WTC11 (cell line): Measurements from ENCODE around the gene FAM20C. TPM values are rescaled to one million over a fixed set of nuclear protein-coding genes. Genes with fewer than 3 reads are reported as not detected.

ENCODE experiments used
- ATAC-seq: fragments of 200-7000 bp; cut with Tn5 transposase; 2 replicates; pipeline ENCODE4 v1.10.0; 2021; ENCODE audit warnings: mild to moderate bottlenecking, moderate library complexity
- CTCF ChIA-PET: fragments of 300-600 bp; sonication (Branson Sonifier 250); formaldehyde crosslinking; loops from one replicate; lab custom pipeline; 2021; ENCODE audit warnings: antibody characterized with exemption; lab: Charles Lee
- POLR2A ChIA-PET: fragments of 350-600 bp; sonication (Branson Sonifier 250); formaldehyde crosslinking; loops from one replicate; lab custom pipeline; 2021; ENCODE audit warnings: antibody characterized with exemption; lab: Charles Lee
- DNase-seq: peaks from one replicate; pipeline ENCODE4 v3.0.0; 2021; ENCODE audit warnings: low spot score
- H3K27ac Mint-ChIP-seq: 2 replicates; pipeline ENCODE4 v1.8.0; 2021; ENCODE audit warnings: mixed read lengths
- H3K27me3 Mint-ChIP-seq: 2 replicates; pipeline ENCODE4 v1.8.0; 2021; ENCODE audit warnings: low read depth, mild to moderate bottlenecking, moderate library complexity, mixed read lengths
- H3K36me3 Mint-ChIP-seq: 2 replicates; pipeline ENCODE4 v1.8.0; 2021; ENCODE audit warnings: mixed read lengths
- H3K4me1 Mint-ChIP-seq: 2 replicates; pipeline ENCODE4 v1.8.0; 2022; ENCODE audit warnings: mixed read lengths
- H3K4me3 Mint-ChIP-seq: 2 replicates; pipeline ENCODE4 v1.8.0; 2021; ENCODE audit warnings: mild to moderate bottlenecking, moderate library complexity, mixed read lengths
- H3K9me3 Mint-ChIP-seq: 2 replicates; pipeline ENCODE4 v1.8.0; 2021; ENCODE audit warnings: mixed read lengths
- AFF4 ChIP-seq: sonication (generic); formaldehyde crosslinking; IDR thresholded peaks from 2 replicates; pipeline ENCODE4 v1.8.1; 2023; ENCODE audit warnings: mild to moderate bottlenecking, missing genetic modification reagents, borderline replicate concordance
- ATF2 ChIP-seq: sonication (generic); formaldehyde crosslinking; IDR thresholded peaks from 2 replicates; pipeline ENCODE4 v1.8.1; 2022; ENCODE audit warnings: low read depth, missing genetic modification reagents, borderline replicate concordance
- CTCF ChIP-seq: fragments of 200-600 bp; IDR thresholded peaks from 2 replicates; pipeline ENCODE4 v1.8.0; 2022; ENCODE audit warnings: antibody characterized with exemption
- E2F1 ChIP-seq: sonication (generic); formaldehyde crosslinking; IDR thresholded peaks from 2 replicates; pipeline ENCODE4 v1.8.0; 2022; ENCODE audit warnings: mild to moderate bottlenecking, missing genetic modification reagents
- EMX1 ChIP-seq: fragments of 250-450 bp; sonication (Bioruptor Pico); IDR thresholded peaks from 2 replicates; pipeline ENCODE4 v1.8.0; 2021; ENCODE audit warnings: mild to moderate bottlenecking
- ETV6 ChIP-seq: sonication (generic); formaldehyde crosslinking; IDR thresholded peaks from 2 replicates; pipeline ENCODE4 v1.8.1; 2022; ENCODE audit warnings: mild to moderate bottlenecking, missing genetic modification reagents
- FOXJ3 ChIP-seq: sonication (generic); formaldehyde crosslinking; IDR thresholded peaks from 2 replicates; pipeline ENCODE4 v1.9.0; 2021; ENCODE audit warnings: missing genetic modification reagents, mild to moderate bottlenecking, borderline replicate concordance
- GABPB1 ChIP-seq: sonication (generic); formaldehyde crosslinking; IDR thresholded peaks from 2 replicates; pipeline ENCODE4 v1.8.1; 2023; ENCODE audit warnings: mild to moderate bottlenecking, missing genetic modification reagents
- JUN ChIP-seq: sonication (generic); formaldehyde crosslinking; IDR thresholded peaks from 2 replicates; pipeline ENCODE4 v1.8.0; 2023; ENCODE audit warnings: mild to moderate bottlenecking, missing genetic modification reagents
- MLX ChIP-seq: sonication (generic); formaldehyde crosslinking; IDR thresholded peaks from 2 replicates; pipeline ENCODE4 v1.8.1; 2023; ENCODE audit warnings: mild to moderate bottlenecking, missing genetic modification reagents, moderate library complexity
- NFE2L1 ChIP-seq: sonication (generic); formaldehyde crosslinking; IDR thresholded peaks from 2 replicates; pipeline ENCODE4 v1.8.1; 2023; ENCODE audit warnings: missing genetic modification reagents
- SMAD3 ChIP-seq: sonication (generic); formaldehyde crosslinking; IDR thresholded peaks from 2 replicates; pipeline ENCODE4 v1.8.0; 2022; ENCODE audit warnings: missing genetic modification reagents, mild to moderate bottlenecking, borderline replicate concordance
- ZBTB21 ChIP-seq: sonication (generic); formaldehyde crosslinking; IDR thresholded peaks from 2 replicates; pipeline ENCODE4 v1.8.1; 2023; ENCODE audit warnings: mild to moderate bottlenecking, missing genetic modification reagents, borderline replicate concordance
- ZNF121 ChIP-seq: sonication (generic); formaldehyde crosslinking; IDR thresholded peaks from 2 replicates; pipeline ENCODE4 v1.8.0; 2023; ENCODE audit warnings: missing genetic modification reagents
- ZNF138 ChIP-seq: sonication (generic); formaldehyde crosslinking; conservative IDR thresholded peaks from 2 replicates; pipeline ENCODE4 v1.8.1; 2022; ENCODE audit warnings: mild to moderate bottlenecking, moderate library complexity, missing genetic modification reagents
- ZNF232 ChIP-seq: sonication (generic); formaldehyde crosslinking; IDR thresholded peaks from 2 replicates; pipeline ENCODE4 v1.8.0; 2022; ENCODE audit warnings: mild to moderate bottlenecking, missing genetic modification reagents
- ZNF317 ChIP-seq: sonication (generic); formaldehyde crosslinking; IDR thresholded peaks from 2 replicates; pipeline ENCODE4 v1.8.1; 2023; ENCODE audit warnings: low read depth, mild to moderate bottlenecking, moderate library complexity, missing genetic modification reagents, borderline replicate concordance
- ZNF425 ChIP-seq: fragments of 250-450 bp; sonication (Bioruptor Pico); conservative IDR thresholded peaks from 2 replicates; pipeline ENCODE4 v1.9.0; 2021; ENCODE audit warnings: mild to moderate bottlenecking
- total RNA-seq: library from RNA; stranded (reverse); gene quantifications from 3 replicates; pipeline ENCODE4 v1.2.3, GENCODE V29; 2021

Gene FAM20C
- total RNA-seq, 1 experiment from 2014 or later = 64.9 TPM

- no peak for TF ChIP-seq ATF2 (CRISPR knock-in tag)
Measured at GRCh38 chr7:196778-197321, 4.5 kb downstream of the FAM20C start (continued).

GRCh38 chr7:197413-198335 lies 5.3 kb downstream of the FAM20C start:
- DNase-seq (no peak), ATAC-seq (no peak)
- TF ChIP-seq FOXJ3 (CRISPR knock-in tag) (no peak), NFE2L1 (no peak), JUN (CRISPR knock-in tag) (no peak), ZNF317 (CRISPR knock-in tag) (no peak), GABPB1 (CRISPR knock-in tag) (0 out of 2 replicates have a peak, but pooled peaks have one; percentile 45), EMX1 (CRISPR knock-in tag) (no peak), ZNF121 (CRISPR knock-in tag) (0 out of 2 replicates have a peak, but pooled peaks have one; percentile 7), ZBTB21 (CRISPR knock-in tag) (no peak)
- Mint-ChIP-seq H3K9me3 (no peaks in the 10 kb centered on the region), H3K4me1 (peaks cover 31% of the 10 kb centered on the region), H3K4me3 (no peak overlapping the region), H3K27ac (0 out of 2 replicates have a peak overlapping the region, but pooled peaks have one; percentile 23), H3K36me3 (peaks cover 39% of the 10 kb centered on the region), H3K27me3 (no peaks in the 10 kb centered on the region)
- ChIA-PET CTCF (interaction anchor here (0.8 kb wide), 1 partner anchor 23 kb away, joined by 3 read pairs; no protein-coding TSS in a partner anchor), POLR2A (no interaction called here)

- DNase-seq = no peak
- peak overlapping the region; percentile 76 for H3K27ac Mint-ChIP-seq
- TF ChIP-seq ZNF232 (CRISPR knock-in tag) (no peak), ZNF138 (CRISPR knock-in tag) (no peak), ZNF425 (CRISPR knock-in tag) (no peak), CTCF (no peak), SMAD3 (no peak), ETV6 (CRISPR knock-in tag) (no peak), FOXJ3 (CRISPR knock-in tag) (no peak), JUN (CRISPR knock-in tag) (no peak), MLX (CRISPR knock-in tag) (no peak), AFF4 (CRISPR knock-in tag) (no peak), E2F1 (CRISPR knock-in tag) (no peak)
- ATAC-seq = peak; percentile 8
- H3K36me3 Mint-ChIP-seq = peaks cover 55% of the 10 kb centered on the region
- ChIA-PET POLR2A (no interaction called here), CTCF (interaction anchor here (0.6 to 2.0 kb wide), 22 partner anchors 8 to 778 kb away, joined by 3 to 18 read pairs (median 4); partner anchors contain the start of genes FAM20C and FOXL3)
- no peaks in the 10 kb centered on the region for H3K9me3 Mint-ChIP-seq
- no peak overlapping the region for H3K4me3 Mint-ChIP-seq
- H3K27me3 Mint-ChIP-seq = no peaks in the 10 kb centered on the region
- peaks cover 21% of the 10 kb centered on the region for H3K4me1 Mint-ChIP-seq
Measured at GRCh38 chr7:199483-200249, 7.3 kb downstream of the FAM20C start.
